ENCODE results near the gene LAGE3. TPM values are rescaled to one million over a fixed set of nuclear protein-coding genes. Genes with fewer than 3 reads are reported as not detected.

The LAGE3 gene
- total and polyA plus RNA-seq, 2 of the 13 experiments (the other 11 are each of a cell fraction or from before 2014, with no cell fraction given), result 7.6 to 12.7 TPM

- no peak for TF ChIP-seq HINFP (CRISPR knock-in tag; IDR thresholded peaks at IDR 0.05; ENCODE audit: low read depth)
- TF ChIP-seq ZNF678 (CRISPR knock-in tag; IDR thresholded peaks at IDR 0.05), result no peak
- no peak for TF ChIP-seq TMF1 (CRISPR knock-in tag; IDR thresholded peaks at IDR 0.05; ENCODE audit: low read depth)
- no peak for TF ChIP-seq HNRNPH1 (optimal IDR thresholded peaks at IDR 0.05; ENCODE audit: low read depth, low read length)
- TF ChIP-seq ZNF567 (CRISPR knock-in tag; IDR thresholded peaks at IDR 0.05; ENCODE audit: borderline replicate concordance), result no peak
- TF ChIP-seq CENPBD1 (CRISPR knock-in tag; IDR thresholded peaks at IDR 0.05; ENCODE audit: borderline replicate concordance, low read depth), result no peak
- TF ChIP-seq NR2F1 (CRISPR knock-in tag; IDR thresholded peaks at IDR 0.05), result no peak
- TF ChIP-seq SRSF1 (optimal IDR thresholded peaks at IDR 0.05; ENCODE audit: low read depth, low read length), result no peak
- no peak for TF ChIP-seq NPAS2 (CRISPR knock-in tag; IDR thresholded peaks at IDR 0.05; ENCODE audit: borderline replicate concordance)
- TF ChIP-seq POLR2AphosphoS5 (IDR thresholded peaks at IDR 0.05; ENCODE audit: low read depth, low read length), result 0 out of 2 replicates have a peak, but pooled peaks have one; percentile 27
- no peak for TF ChIP-seq HDAC2 (CRISPR knock-in tag; IDR thresholded peaks at IDR 0.05)
- no peak for TF ChIP-seq ZSCAN9 (CRISPR knock-in tag; IDR thresholded peaks at IDR 0.05; ENCODE audit: borderline replicate concordance)
- TF ChIP-seq ZC3H13 (CRISPR knock-in tag; IDR thresholded peaks at IDR 0.05), result peak; percentile 44; the same call in 1 of the 2 replicates
- no peak for TF ChIP-seq TOE1 (CRISPR knock-in tag; IDR thresholded peaks at IDR 0.05)
- no peak for TF ChIP-seq ZFP36L1 (CRISPR knock-in tag; IDR thresholded peaks at IDR 0.05)
- TF ChIP-seq ZSCAN29 (CRISPR knock-in tag; conservative IDR thresholded peaks at IDR 0.05), result no peak
- TF ChIP-seq ELF3 (CRISPR knock-in tag; IDR thresholded peaks at IDR 0.05), result no peak
- no peak for TF ChIP-seq PLRG1 (conservative IDR thresholded peaks at IDR 0.05)
- TF ChIP-seq TFAP4 (IDR thresholded peaks at IDR 0.05; ENCODE audit: borderline replicate concordance, low read depth), result 0 out of 2 replicates have a peak, but pooled peaks have one; percentile 47
- no peak for TF ChIP-seq THAP8 (CRISPR knock-in tag; IDR thresholded peaks at IDR 0.05; ENCODE audit: borderline replicate concordance)
Observed at GRCh38 chrX:154515090-154515965, 36.2 kb upstream of the LAGE3 start (continued).
